Effector memory CD4-positive, alpha-beta T cell (primary cell): ENCODE measurements around the gene MVB12A.

Experiments used
- DNase-seq, 3 donors: peaks; one replicate each; pipeline ENCODE4 v3.0.0-alpha.2; 2020
- H3K27ac ChIP-seq: 2 replicates; pipeline ENCODE4 v1.7.0; 2013; ENCODE audit warnings: mild to moderate bottlenecking, low read length, moderate library complexity; ENCODE audit not compliant: insufficient read depth, poor library complexity, severe bottlenecking
- H3K27me3 ChIP-seq: replicated peaks from 2 replicates; pipeline ENCODE4 v1.7.0; 2013; ENCODE audit warnings: mild to moderate bottlenecking, low read length; ENCODE audit not compliant: insufficient read depth, control insufficient read depth, poor library complexity, severe bottlenecking
- H3K36me3 ChIP-seq: 2 replicates; pipeline ENCODE4 v1.7.0; 2013; ENCODE audit warnings: mild to moderate bottlenecking, low read length, moderate library complexity; ENCODE audit not compliant: control insufficient read depth, insufficient read depth
- H3K4me1 ChIP-seq: 2 replicates; pipeline ENCODE4 v1.7.0; 2013; ENCODE audit warnings: low read length, mild to moderate bottlenecking; ENCODE audit not compliant: control insufficient read depth, insufficient read depth, poor library complexity, severe bottlenecking
- H3K4me3 ChIP-seq: 2 replicates; pipeline ENCODE4 v1.7.0; 2013; ENCODE audit warnings: low read length, low read depth, mild to moderate bottlenecking; ENCODE audit not compliant: insufficient read depth, poor library complexity, severe bottlenecking
- H3K9me3 ChIP-seq: 2 replicates; pipeline ENCODE4 v1.7.0; 2013; ENCODE audit warnings: mild to moderate bottlenecking, low read length, moderate library complexity; ENCODE audit not compliant: control insufficient read depth
- total RNA-seq, 3 donors: gene quantifications; one replicate each; lab custom pipeline; 2026; lab: John Stamatoyannopoulos, UW

Gene MVB12A
- total RNA-seq: 8.3 to 13.2 (median 8.9) reads per million in 3 donors

DNA sequence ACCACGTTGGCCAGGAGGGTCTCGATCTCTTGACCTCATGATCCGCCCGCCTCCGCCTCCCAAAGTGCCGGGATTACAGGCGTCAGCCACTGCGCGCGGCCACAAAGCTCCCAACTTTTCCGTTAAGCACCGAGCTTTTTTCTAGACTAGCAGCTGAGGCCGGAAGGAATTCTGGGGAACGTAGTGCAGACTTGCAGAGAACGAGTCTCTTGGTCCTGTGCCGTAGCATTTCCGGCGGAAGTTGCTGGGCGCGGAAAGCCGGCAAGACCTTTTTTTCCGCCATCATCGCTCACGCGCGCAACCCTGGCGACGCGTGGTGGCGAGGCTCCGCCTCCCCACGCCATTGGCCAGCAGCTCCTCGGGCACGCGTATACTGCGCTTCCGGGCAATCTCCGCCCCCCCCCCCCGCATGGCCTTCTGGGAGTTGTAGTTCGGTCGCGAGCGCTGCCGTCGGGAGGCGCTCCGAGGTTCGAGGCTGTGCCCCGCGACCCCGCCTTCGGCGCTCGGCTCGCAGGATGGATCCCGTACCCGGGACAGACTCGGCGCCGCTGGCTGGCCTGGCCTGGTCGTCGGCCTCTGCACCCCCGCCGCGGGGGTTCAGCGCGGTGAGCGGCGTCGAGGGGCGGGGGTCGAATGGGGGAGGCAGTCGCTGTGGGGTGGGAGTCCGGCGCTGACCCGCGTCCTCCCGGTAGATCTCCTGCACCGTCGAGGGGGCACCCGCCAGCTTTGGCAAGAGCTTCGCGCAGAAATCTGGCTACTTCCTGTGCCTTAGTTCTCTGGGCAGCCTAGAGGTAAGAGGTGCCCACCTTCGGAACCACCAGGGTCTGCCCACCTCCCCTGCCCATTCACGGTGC is at the start of gene MVB12A:
MVB12A (plus strand) TSS at position 427 of the 854 bp plus-strand sequence; CDS start at position 516, 89 bp downstream.
- H3K4me1 ChIP-seq: peaks cover 12% of the 10 kb centered on the region
- peaks cover 5% of the 10 kb centered on the region for H3K36me3 ChIP-seq
- H3K27ac ChIP-seq: peak within 1 kb of the TSS; percentile 64
- no peaks in the 10 kb centered on the region for H3K9me3 ChIP-seq
- H3K27me3 ChIP-seq: no peaks in the 10 kb centered on the region
- H3K4me3 ChIP-seq: peak within 1 kb of the TSS; percentile 77
- DNase-seq: peak; percentile 90 to 93 (median 93)

DNA sequence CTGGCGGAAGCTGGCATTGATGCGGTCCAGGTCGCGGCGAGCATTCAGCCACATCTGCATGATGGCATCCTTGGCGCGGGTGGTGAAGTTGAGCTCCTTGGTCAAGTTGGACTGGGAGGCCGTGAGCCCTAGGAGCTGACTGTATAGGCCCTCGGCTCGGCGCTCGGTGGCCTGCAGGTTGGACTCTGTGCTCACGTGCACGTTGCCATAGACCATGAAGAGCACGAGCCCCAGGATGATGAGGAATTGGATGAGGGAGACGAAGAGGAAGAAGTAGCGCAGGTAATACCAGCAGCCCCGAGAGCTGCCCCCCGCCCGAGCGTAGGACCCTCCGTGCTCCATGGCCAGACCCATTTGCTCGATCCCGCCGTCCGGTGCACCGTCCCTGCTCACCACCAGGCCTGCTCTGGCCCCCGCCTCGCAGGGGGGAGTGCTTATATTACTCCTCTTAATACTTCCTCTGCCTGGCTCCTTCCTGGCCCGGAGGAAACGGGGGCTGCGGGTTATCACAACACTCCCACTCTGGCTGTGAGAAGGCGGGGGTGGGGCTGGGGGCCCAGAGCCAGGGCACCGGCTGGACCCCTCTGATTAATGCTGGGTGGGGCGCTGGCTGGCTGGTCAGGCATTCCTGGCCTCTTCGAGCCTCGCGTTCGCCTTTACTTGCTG is 42.8 kb upstream of the MVB12A start, which contains the start of gene PLVAP:
PLVAP (minus strand) TSS at position 408 of the 666 bp plus-strand sequence; CDS start at position 354, 54 bp downstream.
- Histone ChIP-seq H3K4me3 (no peak within 1 kb of the TSS), H3K9me3 (no peaks in the 10 kb centered on the region), H3K27me3 (no peaks in the 10 kb centered on the region), H3K36me3 (no peaks in the 10 kb centered on the region), H3K27ac (no peak within 1 kb of the TSS), H3K4me1 (no peaks in the 10 kb centered on the region)
- DNase-seq: no peak

DNA sequence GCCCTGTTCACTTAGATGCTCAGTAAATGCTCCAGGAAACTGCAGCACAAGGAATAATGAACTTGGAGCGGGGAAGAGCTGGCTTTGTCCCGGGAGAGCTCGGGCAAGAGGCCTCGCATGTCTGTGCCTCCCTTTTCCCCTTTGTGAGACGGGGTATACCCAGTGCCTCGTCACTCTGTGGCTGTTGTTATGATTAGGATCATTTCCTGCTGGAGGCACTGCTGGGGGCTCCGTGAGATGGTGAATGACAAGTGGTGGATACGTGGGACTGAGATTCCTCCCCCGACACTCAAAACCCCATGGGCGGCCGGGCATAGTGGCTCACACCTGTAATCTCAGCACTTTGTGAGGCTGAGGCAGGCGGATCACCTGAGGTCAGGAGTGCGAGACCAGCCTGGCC is 41.6 kb upstream of the MVB12A start:
- Histone ChIP-seq H3K27me3 (no peaks in the 10 kb centered on the region), H3K36me3 (no peaks in the 10 kb centered on the region), H3K27ac (no peak overlapping the region), H3K4me3 (no peak overlapping the region), H3K9me3 (no peaks in the 10 kb centered on the region), H3K4me1 (no peaks in the 10 kb centered on the region)
- no peak for DNase-seq

DNA sequence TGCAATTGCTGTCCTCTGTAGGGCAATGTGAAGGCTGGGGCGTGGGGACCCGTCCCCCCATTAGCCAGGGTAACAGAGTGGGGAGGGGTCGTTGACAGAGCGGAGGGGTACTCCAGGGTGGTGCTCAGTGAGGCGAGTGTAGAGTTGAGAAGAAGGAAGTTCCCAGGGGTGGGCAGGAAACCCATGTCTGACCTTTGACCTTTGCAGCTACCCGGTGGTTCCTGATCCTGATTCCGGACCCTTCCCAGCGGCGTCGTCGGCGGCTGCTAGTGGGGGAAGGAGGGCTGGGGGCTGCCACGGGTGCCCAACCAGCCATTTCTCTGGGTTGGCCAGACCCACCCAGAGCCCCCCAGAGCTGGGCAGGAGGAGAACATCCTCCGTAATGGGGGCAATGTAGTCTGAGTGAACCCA is 40.6 kb upstream of the MVB12A start:
- no peak overlapping the region for H3K27ac ChIP-seq
- H3K27me3 ChIP-seq: no peaks in the 10 kb centered on the region
- no peaks in the 10 kb centered on the region for H3K9me3 ChIP-seq
- no peaks in the 10 kb centered on the region for H3K4me1 ChIP-seq
- DNase-seq: no peak
- H3K4me3 ChIP-seq: no peak overlapping the region
- H3K36me3 ChIP-seq: no peaks in the 10 kb centered on the region

DNA sequence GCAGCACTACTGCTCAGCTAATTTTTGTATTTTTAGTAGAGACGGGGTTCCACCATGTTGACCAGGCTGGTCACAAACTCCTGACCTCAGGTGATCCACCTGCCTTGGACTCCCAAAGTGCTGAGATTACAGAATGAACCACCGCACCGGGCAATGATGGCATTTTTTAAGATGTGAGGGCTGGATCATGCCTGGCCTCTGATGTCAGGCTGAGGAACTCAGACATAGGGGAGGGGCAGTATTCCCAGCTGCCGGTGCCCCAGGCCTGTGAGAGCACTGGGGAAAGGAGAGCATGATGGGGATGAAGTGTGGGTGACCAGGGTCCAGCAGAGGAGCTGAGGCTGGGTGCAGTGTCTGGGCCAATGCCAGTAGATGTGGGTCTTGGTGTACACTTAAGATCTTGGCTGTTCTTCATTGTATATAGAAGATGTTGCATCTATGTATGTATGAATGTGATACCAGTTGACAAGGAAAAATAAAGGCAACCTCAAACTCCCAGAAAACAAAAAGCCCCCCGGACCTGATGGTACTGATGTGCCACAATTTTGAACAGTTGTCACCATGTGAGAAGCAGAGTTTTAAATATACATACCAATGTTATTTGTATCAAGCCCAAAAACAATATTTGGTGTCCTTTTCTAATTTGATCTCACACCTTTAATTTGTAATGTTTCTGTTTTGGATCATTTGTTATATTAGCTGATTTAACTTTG is 39.3 kb upstream of the MVB12A start:
- H3K27ac ChIP-seq: no peak overlapping the region
- no peaks in the 10 kb centered on the region for H3K36me3 ChIP-seq
- H3K27me3 ChIP-seq: no peaks in the 10 kb centered on the region
- DNase-seq: no peak
- H3K4me1 ChIP-seq: no peaks in the 10 kb centered on the region
- no peak overlapping the region for H3K4me3 ChIP-seq
- H3K9me3 ChIP-seq: no peaks in the 10 kb centered on the region

DNA sequence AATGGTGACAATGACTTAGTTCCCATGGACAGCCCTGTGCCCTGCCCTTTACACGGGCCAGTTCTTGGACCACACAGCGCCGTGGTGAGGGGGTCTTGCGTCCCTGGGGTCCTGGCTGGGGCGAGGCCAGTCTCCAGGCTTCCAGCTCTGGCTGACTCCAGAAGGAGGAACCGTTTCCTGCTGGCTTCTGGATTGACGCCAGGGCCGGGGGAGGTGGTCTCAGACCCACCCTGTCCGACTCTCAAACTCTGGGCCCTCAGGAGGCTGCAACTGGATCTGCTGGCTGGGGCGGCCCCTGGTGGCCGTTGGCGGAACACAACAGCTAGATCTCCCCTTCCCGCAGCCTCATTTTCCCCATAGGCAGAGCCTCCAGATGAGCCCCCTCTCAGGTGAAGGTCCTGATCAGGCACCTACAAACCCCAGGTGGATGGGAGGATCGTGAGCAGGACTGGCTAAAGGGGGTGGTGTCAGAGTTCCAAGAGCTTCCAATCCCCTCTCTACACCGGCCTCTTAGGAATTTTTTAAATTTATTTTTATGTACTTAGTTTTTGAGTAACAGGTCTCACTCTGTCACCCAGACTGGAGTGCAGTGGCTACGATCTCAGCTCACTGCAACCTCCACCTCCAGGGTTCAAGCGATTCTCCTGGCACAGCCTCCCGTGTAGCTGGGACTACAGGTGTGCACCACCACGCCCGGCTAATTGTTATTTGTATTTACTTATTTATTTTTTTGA is 33.8 kb upstream of the MVB12A start:
- Histone ChIP-seq H3K9me3 (no peaks in the 10 kb centered on the region), H3K36me3 (no peaks in the 10 kb centered on the region), H3K4me3 (no peak overlapping the region), H3K4me1 (peaks cover 8% of the 10 kb centered on the region), H3K27me3 (no peaks in the 10 kb centered on the region), H3K27ac (no peak overlapping the region)
- DNase-seq: peak in 2 of 3 donors; percentile 28 to 40

DNA sequence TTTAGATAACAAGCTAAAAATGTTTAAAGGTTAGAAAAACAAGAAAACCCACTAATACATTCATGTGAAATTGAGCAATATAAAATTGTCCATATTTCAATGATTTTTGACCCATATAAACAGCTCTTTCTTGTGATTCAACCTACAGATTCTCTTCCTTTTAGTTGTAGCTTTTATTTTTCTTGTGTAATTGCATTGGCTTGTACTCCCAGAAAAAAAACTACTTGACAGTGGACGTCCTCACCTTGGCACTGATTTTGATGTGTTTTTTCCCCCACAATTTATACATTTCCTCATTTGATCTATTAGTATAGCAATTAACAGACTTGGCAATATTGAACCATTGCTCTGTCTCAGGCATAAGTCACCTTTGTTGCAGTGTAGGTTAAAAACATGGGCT is 30.6 kb upstream of the MVB12A start:
- H3K27me3 ChIP-seq: no peaks in the 10 kb centered on the region
- DNase-seq: no peak

DNA sequence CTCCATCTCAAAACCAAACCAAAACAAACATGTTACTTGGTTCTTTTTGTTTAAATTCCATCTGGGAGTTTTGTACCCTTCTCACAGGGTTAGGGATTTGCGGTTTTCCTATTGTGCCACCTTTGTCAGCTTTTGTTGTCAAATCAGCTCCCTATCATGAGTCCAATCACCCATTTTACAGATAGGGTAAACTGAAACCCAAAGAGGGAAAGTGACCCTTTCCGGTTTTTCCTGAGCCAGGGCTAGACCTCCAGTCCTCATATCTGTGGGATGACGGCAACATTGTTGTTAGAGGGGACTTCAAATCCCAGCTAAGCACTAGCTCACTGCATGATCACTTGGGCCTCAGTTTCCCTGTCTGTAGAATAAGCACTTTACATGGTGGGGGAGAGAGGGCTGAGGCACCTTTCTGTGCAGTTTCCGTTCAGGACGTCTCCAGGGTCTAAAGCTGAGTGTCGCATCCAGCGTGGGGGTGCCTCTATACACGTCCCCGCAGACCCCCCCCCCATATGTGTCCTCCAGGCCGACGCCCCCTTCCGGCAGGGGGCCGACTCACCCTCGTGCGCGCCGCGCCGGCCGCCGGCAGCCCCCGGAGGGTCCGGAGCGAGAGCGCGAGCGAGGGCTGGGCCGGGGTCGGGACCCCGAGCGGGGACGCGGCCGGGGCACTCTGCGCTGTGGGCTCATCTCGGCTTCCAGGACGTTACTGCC is 29.7 kb upstream of the MVB12A start:
- Histone ChIP-seq H3K4me3 (peak overlapping the region; percentile 66), H3K9me3 (no peaks in the 10 kb centered on the region), H3K27me3 (no peaks in the 10 kb centered on the region), H3K36me3 (no peaks in the 10 kb centered on the region), H3K27ac (no peak overlapping the region), H3K4me1 (peaks cover 19% of the 10 kb centered on the region)
- no peak for DNase-seq

More for the DNA sequence above, 30.6 kb upstream of the MVB12A start:
- Histone ChIP-seq H3K36me3 (no peaks in the 10 kb centered on the region), H3K4me3 (no peak overlapping the region), H3K9me3 (no peaks in the 10 kb centered on the region), H3K4me1 (peaks cover 15% of the 10 kb centered on the region), H3K27ac (no peak overlapping the region)
